ENCODE measurements around the gene HSPB9.

- TF ChIP-seq POLR2A (IDR thresholded peaks at IDR 0.05), result no peak
- TF ChIP-seq, protein P1, sequence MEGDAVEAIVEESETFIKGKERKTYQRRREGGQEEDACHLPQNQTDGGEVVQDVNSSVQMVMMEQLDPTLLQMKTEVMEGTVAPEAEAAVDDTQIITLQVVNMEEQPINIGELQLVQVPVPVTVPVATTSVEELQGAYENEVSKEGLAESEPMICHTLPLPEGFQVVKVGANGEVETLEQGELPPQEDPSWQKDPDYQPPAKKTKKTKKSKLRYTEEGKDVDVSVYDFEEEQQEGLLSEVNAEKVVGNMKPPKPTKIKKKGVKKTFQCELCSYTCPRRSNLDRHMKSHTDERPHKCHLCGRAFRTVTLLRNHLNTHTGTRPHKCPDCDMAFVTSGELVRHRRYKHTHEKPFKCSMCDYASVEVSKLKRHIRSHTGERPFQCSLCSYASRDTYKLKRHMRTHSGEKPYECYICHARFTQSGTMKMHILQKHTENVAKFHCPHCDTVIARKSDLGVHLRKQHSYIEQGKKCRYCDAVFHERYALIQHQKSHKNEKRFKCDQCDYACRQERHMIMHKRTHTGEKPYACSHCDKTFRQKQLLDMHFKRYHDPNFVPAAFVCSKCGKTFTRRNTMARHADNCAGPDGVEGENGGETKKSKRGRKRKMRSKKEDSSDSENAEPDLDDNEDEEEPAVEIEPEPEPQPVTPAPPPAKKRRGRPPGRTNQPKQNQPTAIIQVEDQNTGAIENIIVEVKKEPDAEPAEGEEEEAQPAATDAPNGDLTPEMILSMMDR (IDR thresholded peaks at IDR 0.05), result no peak
Observed at GRCh38 chr17:42118126-42118510, 4.5 kb upstream of the HSPB9 start.

All from transverse colon (tissue), 3 donors.